A549 treated with DMSO at 1 μM for 4 hours (cell line): ENCODE data around the gene HOXC4. TPM values are rescaled to one million over a fixed set of nuclear protein-coding genes. Genes with fewer than 3 reads are reported as not detected.

Experiments used
- total RNA-seq: library from RNA; stranded (reverse); fragments of 200-300 nt; extraction: Qiagen RNA extraction; gene quantifications from 5 replicates; pipeline ENCODE4 v1.2.3, GENCODE V29; 2022; ENCODE audit warnings: low read depth

Gene HOXC4
- total RNA-seq: 2.7 to 4.7 TPM (median 3.9 TPM) in 5 replicates

DNA sequence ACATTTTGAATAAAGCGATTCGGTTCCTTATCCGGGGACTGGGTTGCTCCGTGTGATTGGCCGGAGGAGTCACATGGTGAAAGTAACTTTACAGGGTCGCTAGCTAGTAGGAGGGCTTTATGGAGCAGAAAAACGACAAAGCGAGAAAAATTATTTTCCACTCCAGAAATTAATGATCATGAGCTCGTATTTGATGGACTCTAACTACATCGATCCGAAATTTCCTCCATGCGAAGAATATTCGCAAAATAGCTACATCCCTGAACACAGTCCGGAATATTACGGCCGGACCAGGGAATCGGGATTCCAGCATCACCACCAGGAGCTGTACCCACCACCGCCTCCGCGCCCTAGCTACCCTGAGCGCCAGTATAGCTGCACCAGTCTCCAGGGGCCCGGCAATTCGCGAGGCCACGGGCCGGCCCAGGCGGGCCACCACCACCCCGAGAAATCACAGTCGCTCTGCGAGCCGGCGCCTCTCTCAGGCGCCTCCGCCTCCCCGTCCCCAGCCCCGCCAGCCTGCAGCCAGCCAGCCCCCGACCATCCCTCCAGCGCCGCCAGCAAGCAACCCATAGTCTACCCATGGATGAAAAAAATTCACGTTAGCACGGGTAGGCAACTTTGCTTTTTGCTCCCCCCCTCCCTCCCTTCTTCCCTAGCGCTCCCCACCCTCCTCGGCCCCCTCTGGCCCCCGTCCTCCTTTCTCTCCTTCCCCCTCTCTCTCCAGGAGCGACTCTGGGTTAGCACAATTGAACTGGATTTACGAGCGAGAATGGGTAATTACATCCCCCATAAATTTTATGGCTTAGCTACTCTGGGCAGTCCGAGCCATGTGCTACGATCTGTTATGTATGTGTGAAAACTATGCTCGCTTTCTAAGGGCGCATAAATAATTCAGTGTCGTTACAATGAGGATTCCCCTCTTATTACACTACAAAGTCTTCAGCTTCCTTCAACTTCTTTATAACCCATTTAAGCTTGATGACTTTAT lies at the start of gene HOXC4:
Gene HOXC4 (plus strand): TSS at position 85 of the 991 bp plus-strand sequence. CDS start 88 bp downstream, at position 173.

DNA sequence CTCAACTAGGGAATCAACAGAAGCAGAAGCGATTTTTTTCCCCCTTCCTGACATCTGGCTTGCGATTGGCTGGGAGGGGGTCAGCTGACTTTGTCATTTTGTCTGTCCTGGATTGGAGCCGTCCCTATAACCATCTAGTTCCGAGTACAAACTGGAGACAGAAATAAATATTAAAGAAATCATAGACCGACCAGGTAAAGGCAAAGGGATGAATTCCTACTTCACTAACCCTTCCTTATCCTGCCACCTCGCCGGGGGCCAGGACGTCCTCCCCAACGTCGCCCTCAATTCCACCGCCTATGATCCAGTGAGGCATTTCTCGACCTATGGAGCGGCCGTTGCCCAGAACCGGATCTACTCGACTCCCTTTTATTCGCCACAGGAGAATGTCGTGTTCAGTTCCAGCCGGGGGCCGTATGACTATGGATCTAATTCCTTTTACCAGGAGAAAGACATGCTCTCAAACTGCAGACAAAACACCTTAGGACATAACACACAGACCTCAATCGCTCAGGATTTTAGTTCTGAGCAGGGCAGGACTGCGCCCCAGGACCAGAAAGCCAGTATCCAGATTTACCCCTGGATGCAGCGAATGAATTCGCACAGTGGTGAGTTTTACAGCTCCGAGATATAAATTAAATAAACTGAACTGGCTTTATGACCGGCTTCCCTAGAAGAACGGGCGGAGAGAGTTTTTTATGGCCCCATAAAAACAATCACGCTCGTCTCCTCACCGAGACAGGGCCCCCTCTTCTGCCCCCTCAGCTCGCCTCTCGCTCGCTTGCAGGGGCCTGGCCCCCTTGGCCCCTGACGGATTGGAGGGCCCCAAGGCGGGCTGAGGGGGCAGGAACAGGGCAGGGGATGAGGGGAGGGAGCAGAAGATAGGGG lies 25.1 kb upstream of the HOXC4 start, which contains the start of gene HOXC6:
Gene HOXC6 (plus strand): TSS at position 127 of the 888 bp plus-strand sequence. CDS start 82 bp downstream, at position 209.

GRCh38 chr12:54032627-54033100 lies 21.0 kb upstream of the HOXC4 start, which contains the start of gene HOXC5:
Gene HOXC5 (plus strand): TSS chr12:54033050. CDS start chr12:54033123, 73 bp downstream.

Other genes starting within 250 kb of the HOXC4 start
- 5.4 to 10.5 TPM (median 9.0 TPM) in 5 replicates for gene HOXC13, start 115.0 kb upstream of the HOXC4 start, total RNA-seq
- not detected in 5 replicates for gene HOXC12, start 98.9 kb upstream of the HOXC4 start, total RNA-seq
- gene HOXC11, start 80.7 kb upstream of the HOXC4 start, total RNA-seq: 0.36 to 0.51 TPM (median 0.47 TPM) in 5 replicates
- 0.05 to 0.26 TPM (median 0.13 TPM) in 4 of 5 replicates, not detected in the other for gene HOTAIR, start 78.9 kb upstream of the HOXC4 start, total RNA-seq
- 1.5 to 3.0 TPM (median 2.7 TPM) in 5 replicates for gene HOXC10, start 68.7 kb upstream of the HOXC4 start, total RNA-seq
- gene HOXC9, start 53.7 kb upstream of the HOXC4 start, total RNA-seq: 7.6 to 12.5 TPM (median 11.6 TPM) in 5 replicates
- gene HOXC8, start 44.9 kb upstream of the HOXC4 start, total RNA-seq: 4.6 to 6.0 TPM (median 5.1 TPM) in 5 replicates
- 4.5 to 5.5 TPM (median 5.0 TPM) in 5 replicates for gene HOXC6, start 25.4 kb upstream of the HOXC4 start, total RNA-seq
- 0.36 to 1.1 TPM (median 0.60 TPM) in 5 replicates for gene HOXC5, start 20.8 kb upstream of the HOXC4 start, total RNA-seq
- 28.8 to 35.2 TPM (median 33.1 TPM) in 5 replicates for gene SMUG1, start 135.2 kb downstream of the HOXC4 start, total RNA-seq
- 24.2 to 34.7 TPM (median 30.7 TPM) in 5 replicates for gene CBX5, start 226.3 kb downstream of the HOXC4 start, total RNA-seq
- 1,524 to 2,310 TPM (median 1,651 TPM) in 5 replicates for gene HNRNPA1, start 226.9 kb downstream of the HOXC4 start, total RNA-seq
- gene NFE2, start 247.2 kb downstream of the HOXC4 start, total RNA-seq: 0.11 to 0.20 TPM (median 0.15 TPM) in 3 of 5 replicates, not detected in the others